ENCODE measurements around the gene NHEJ1. TPM values are rescaled to one million over a fixed set of nuclear protein-coding genes. Genes with fewer than 3 reads are reported as not detected.

The NHEJ1 gene
- total and polyA plus RNA-seq, 4 donors, result 8.4 to 21.1 (median 12.5) TPM

DNA sequence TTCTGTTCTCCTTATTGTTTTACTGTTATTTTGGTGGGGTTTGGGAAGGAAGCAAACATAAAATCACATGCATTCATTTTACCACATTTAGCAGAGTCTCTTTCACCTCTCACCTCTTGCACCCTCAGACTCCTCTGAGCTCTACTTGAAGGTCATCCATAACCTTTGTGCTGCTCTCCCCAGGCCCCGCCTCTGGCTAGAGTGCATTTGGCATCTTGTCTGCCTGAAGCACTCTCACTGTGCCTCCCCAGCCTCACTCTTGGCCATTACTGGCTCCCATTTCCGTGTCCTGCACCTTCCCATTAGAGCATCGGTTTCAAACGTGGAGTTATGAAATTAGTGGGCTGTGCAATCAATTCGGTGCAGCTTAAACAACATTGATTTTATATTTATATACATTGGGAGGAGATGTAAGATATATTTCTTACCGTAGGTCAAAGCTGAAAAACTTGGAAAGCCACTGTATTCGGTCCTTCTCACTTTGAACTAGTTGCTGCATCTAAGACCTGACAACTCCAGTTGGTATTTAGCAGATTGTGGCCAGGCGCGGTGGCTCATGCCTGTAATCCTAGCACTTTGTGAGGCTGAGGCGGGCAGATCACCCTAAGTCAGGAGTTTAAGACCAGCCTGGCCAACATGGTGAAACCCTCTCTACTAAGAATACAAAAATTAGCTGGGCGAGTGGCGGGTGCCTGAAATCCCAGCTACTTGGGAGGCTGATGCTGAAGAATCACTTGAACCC, 39.0 kb upstream of the NHEJ1 start:
- Histone ChIP-seq H3K9me3 (ENCODE audit: control insufficient read depth in 4 of 4, insufficient read depth in 3 of 4, low read length in 3 of 4) (no peaks in the 10 kb centered on the region), H3K4me3 (no peak overlapping the region), H3K27ac (ENCODE audit: low read depth in 1 of 2, low read length in 1 of 2) (no peak overlapping the region), H3K4me1 (ENCODE audit: control insufficient read depth in 5 of 5, insufficient read depth in 5 of 5, low read length in 5 of 5) (no peaks in the 10 kb centered on the region), H3K36me3 (ENCODE audit: control insufficient read depth in 4 of 4, insufficient read depth in 4 of 4, low read length in 4 of 4) (no peaks in the 10 kb centered on the region), H3K9ac (ENCODE audit: insufficient read depth in 1 of 2, low read length in 2 of 2) (no peak overlapping the region), H3K27me3 (ENCODE audit: control insufficient read depth in 3 of 3, insufficient read depth in 3 of 3, low read length in 2 of 3) (no peaks in the 10 kb centered on the region)
- TF ChIP-seq, protein P1, sequence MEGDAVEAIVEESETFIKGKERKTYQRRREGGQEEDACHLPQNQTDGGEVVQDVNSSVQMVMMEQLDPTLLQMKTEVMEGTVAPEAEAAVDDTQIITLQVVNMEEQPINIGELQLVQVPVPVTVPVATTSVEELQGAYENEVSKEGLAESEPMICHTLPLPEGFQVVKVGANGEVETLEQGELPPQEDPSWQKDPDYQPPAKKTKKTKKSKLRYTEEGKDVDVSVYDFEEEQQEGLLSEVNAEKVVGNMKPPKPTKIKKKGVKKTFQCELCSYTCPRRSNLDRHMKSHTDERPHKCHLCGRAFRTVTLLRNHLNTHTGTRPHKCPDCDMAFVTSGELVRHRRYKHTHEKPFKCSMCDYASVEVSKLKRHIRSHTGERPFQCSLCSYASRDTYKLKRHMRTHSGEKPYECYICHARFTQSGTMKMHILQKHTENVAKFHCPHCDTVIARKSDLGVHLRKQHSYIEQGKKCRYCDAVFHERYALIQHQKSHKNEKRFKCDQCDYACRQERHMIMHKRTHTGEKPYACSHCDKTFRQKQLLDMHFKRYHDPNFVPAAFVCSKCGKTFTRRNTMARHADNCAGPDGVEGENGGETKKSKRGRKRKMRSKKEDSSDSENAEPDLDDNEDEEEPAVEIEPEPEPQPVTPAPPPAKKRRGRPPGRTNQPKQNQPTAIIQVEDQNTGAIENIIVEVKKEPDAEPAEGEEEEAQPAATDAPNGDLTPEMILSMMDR (IDR thresholded peaks at IDR 0.05; ENCODE audit: control extremely low read depth, extremely low read depth), result no peak
- DNase-seq (no peak), ATAC-seq (ENCODE audit: insufficient read depth, low FRiP score) (no peak)
- 85 to 89% methylated on average over 12 of the region's 12 CpGs for WGBS, 2 donors

- Histone ChIP-seq H3K4me3 (no peak overlapping the region), H3K4me1 (ENCODE audit: control insufficient read depth in 5 of 5, insufficient read depth in 5 of 5, low read length in 5 of 5) (no peaks in the 10 kb centered on the region), H3K27ac (ENCODE audit: low read depth in 1 of 2, low read length in 1 of 2) (no peak overlapping the region), H3K9me3 (ENCODE audit: control insufficient read depth in 4 of 4, insufficient read depth in 3 of 4, low read length in 3 of 4) (no peaks in the 10 kb centered on the region), H3K27me3 (ENCODE audit: control insufficient read depth in 3 of 3, insufficient read depth in 3 of 3, low read length in 2 of 3) (no peaks in the 10 kb centered on the region), H3K36me3 (ENCODE audit: control insufficient read depth in 4 of 4, insufficient read depth in 4 of 4, low read length in 4 of 4) (no peaks in the 10 kb centered on the region), H3K9ac (ENCODE audit: insufficient read depth in 1 of 2, low read length in 2 of 2) (no peak overlapping the region)
- ATAC-seq (ENCODE audit: insufficient read depth, low FRiP score) (no peak), DNase-seq (no peak)
- TF ChIP-seq, protein P1 (IDR thresholded peaks at IDR 0.05; ENCODE audit: control extremely low read depth, extremely low read depth), result no peak
- WGBS, 2 donors, result 78 to 87% methylated on average over 5 of the region's 5 CpGs
These were observed 38.4 kb upstream of the NHEJ1 start for GRCh38 chr2:219198974-219199373.

DNA sequence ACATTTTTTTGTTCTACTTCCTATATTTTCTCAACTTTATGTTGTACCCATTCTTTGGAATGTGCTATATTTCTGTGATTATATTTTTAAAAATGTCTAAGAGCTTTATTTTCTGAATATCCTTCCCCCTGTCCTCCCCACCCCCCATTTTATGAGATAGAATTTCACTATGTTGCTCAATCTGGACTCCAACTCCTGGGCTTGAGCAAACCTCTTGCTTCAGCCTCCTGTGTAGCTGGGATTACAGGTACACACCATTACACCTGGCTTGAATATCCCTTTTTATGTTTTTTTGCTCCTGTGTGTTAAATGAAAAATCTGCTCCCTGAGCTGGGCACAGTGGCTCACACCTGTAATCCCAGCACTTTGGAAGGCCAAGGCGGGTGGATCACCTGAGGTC, 36.8 kb upstream of the NHEJ1 start:
- Histone ChIP-seq H3K9ac (ENCODE audit: insufficient read depth in 1 of 2, low read length in 2 of 2) (no peak overlapping the region), H3K4me3 (no peak overlapping the region), H3K9me3 (ENCODE audit: control insufficient read depth in 4 of 4, insufficient read depth in 3 of 4, low read length in 3 of 4) (no peaks in the 10 kb centered on the region), H3K4me1 (ENCODE audit: control insufficient read depth in 5 of 5, insufficient read depth in 5 of 5, low read length in 5 of 5) (no peaks in the 10 kb centered on the region), H3K27me3 (ENCODE audit: control insufficient read depth in 3 of 3, insufficient read depth in 3 of 3, low read length in 2 of 3) (no peaks in the 10 kb centered on the region), H3K36me3 (ENCODE audit: control insufficient read depth in 4 of 4, insufficient read depth in 4 of 4, low read length in 4 of 4) (no peaks in the 10 kb centered on the region), H3K27ac (ENCODE audit: low read depth in 1 of 2, low read length in 1 of 2) (no peak overlapping the region)
- DNase-seq (no peak), ATAC-seq (ENCODE audit: insufficient read depth, low FRiP score) (no peak)
- 94% methylated on average over 1 of the region's 1 CpG for WGBS, 2 donors
- TF ChIP-seq, protein P1 (IDR thresholded peaks at IDR 0.05; ENCODE audit: control extremely low read depth, extremely low read depth), result no peak

All from lung (tissue), 12 donors.